ENCODE results near the gene PEPD. TPM values are rescaled to one million over a fixed set of nuclear protein-coding genes. Genes with fewer than 3 reads are reported as not detected.

PEPD gene
- total and polyA plus RNA-seq, 2 of the 4 experiments (the other 2 are of a cell fraction), result 36.7 to 88.4 TPM

GRCh38 chr19:33486407-33486806 lies 35.2 kb downstream of the PEPD start:
- dilution Hi-C loops (cut with HindIII; ENCODE audit: low sequenced_read_pairs, unreplicated experiment) (no loop called here), intact Hi-C loops (cut with micrococcal nuclease) (no loop called here), in situ Hi-C loops (cut with MboI; ENCODE audit: low sequenced_read_pairs) (no loop called here)
- no peak overlapping the region for H3K56ac ChIP-seq (ENCODE audit: extremely low read depth, insufficient read depth, low read length)
- no peak overlapping the region for H3K23ac ChIP-seq (ENCODE audit: low read depth, low read length)
- DNase-seq (no peak), ATAC-seq (ENCODE audit: low read depth) (no peak)
- no peak overlapping the region for H4K8ac ChIP-seq (ENCODE audit: low read depth in 2 of 2, low read length in 2 of 2)
- 0 out of 2 replicates have a peak, but pooled peaks cover 3% of the 10 kb centered on the region for H3K36me3 ChIP-seq (ENCODE audit: control insufficient read depth, insufficient read depth, low read length)
- no peaks in the 10 kb centered on the region for H3K4me1 ChIP-seq (ENCODE audit: control insufficient read depth, insufficient read depth, low read length)
- H3K4me3 ChIP-seq (ENCODE audit: insufficient read depth, low read depth, low read length), result no peak overlapping the region
- H2AK9ac ChIP-seq (replicated peaks; ENCODE audit: low read depth, low read length, poor library complexity), result no peak overlapping the region
- WGBS, 2 experiments (ENCODE audit: extremely low coverage in 2 of 2, insufficient read length in 1 of 2), result 100% methylated on average over 1 of the region's 8 CpGs; no CpG with 5 or more reads in 1 of the 2 experiments
- H4K20me1 ChIP-seq (ENCODE audit: insufficient read depth, low read length), result no peaks in the 10 kb centered on the region
- H3K14ac ChIP-seq (replicated peaks; ENCODE audit: low read depth, low read length), result no peak overlapping the region
- TF ChIP-seq FOS (IDR thresholded peaks at IDR 0.05; ENCODE audit: low read depth, low read length) (no peak), RAD21 (IDR thresholded peaks at IDR 0.05; ENCODE audit: low read length) (no peak), SMC3 (IDR thresholded peaks at IDR 0.05; ENCODE audit: low read depth, low read length) (no peak)
- no TSS peak for BruUV-seq (replicated peaks)
- H2BK20ac ChIP-seq (ENCODE audit: low read depth, low read length), result no peak overlapping the region
- no peak overlapping the region for H3K27ac ChIP-seq (ENCODE audit: insufficient read depth, low read length)
- H4K5ac ChIP-seq (ENCODE audit: low read depth, low read length), result no peak overlapping the region
- H3K4ac ChIP-seq (ENCODE audit: low read depth, low read length), result no peak overlapping the region
- H2BK15ac ChIP-seq (ENCODE audit: low read depth, low read length), result no peak overlapping the region
- ChIA-PET CTCF (no interaction called here), POLR2A (ENCODE audit: unreplicated experiment) (no interaction called here)
- H3K9me3 ChIP-seq (ENCODE audit: control insufficient read depth, insufficient read depth, low read length), result peaks cover 5% of the 10 kb centered on the region; the same call in 1 of the 2 replicates
- no peaks in the 10 kb centered on the region for H3K79me1 ChIP-seq (ENCODE audit: low read depth in 1 of 2, low read length in 2 of 2)
- H3K9ac ChIP-seq (ENCODE audit: low read depth, low read length), result no peak overlapping the region
- peaks cover 4% of the 10 kb centered on the region for H3K9me1 ChIP-seq (ENCODE audit: insufficient read depth, low read length)
- H3K18ac ChIP-seq (ENCODE audit: low read depth, low read length), result no peak overlapping the region
- H3K27me3 ChIP-seq (ENCODE audit: control insufficient read depth, insufficient read depth, low read length), result no peaks in the 10 kb centered on the region
- no peak overlapping the region for H3K4me2 ChIP-seq (ENCODE audit: low read depth, low read length)
- no peak overlapping the region for H2AK5ac ChIP-seq (ENCODE audit: low read depth, low read length)
- H2BK120ac ChIP-seq (ENCODE audit: low read depth, low read length), result no peak overlapping the region
- no peak overlapping the region for H2AFZ ChIP-seq (replicated peaks; ENCODE audit: low read length, poor library complexity)
- no peak overlapping the region for H2BK5ac ChIP-seq (ENCODE audit: low read depth, low read length, poor library complexity, severe bottlenecking)
- H4K91ac ChIP-seq (ENCODE audit: insufficient read depth, low read depth, low read length), result no peak overlapping the region
